Stimulated activated naive CD4-positive, alpha-beta T cell (primary cell): Measurements from ENCODE around the gene CPNE4.

ENCODE experiments used
- DNase-seq, 6 experiments: peaks; one replicate each; lab custom pipeline; 2025; lab: John Stamatoyannopoulos, UW

Gene CPNE4

DNA sequence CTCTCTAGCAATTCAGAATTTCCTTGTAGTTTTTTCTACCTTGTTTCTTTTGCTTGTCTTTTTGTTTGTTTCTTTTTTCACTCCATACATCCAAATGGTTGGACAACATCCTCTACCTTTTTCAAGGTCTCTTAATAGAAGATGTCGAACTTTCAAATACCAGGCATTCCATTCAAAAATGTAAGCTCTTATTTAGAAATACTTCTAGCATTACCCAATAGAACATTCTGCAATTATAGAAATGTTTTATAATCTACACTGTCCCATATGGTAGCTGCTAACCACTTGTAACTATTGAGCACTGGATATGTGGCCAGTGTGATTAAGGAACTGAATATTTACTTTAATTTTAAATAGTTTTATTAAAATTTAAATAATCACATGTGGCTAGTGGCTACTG, 335.8 kb downstream of the CPNE4 start:
- no peak for DNase-seq

DNA sequence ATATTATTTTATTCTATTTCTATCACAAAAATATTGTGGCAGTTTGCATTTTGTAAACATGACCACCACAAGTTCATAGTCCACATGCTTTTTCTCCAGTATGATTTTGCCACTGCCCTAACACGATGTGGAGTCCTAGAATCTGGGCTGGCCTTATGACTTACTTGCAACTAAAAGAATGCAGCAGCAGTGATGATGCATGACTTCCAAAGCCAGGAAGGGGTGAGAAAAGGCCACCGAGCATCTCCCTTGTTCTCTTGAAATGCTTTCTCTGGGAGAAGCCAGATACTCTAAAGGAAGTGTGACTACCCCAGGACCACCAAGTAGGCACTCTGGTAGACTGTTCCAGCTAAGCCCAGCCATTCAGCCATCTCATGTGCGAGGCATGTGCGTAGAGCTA, 340.4 kb downstream of the CPNE4 start:
- no peak for DNase-seq

- DNase-seq = no peak
These were observed 342.5 kb downstream of the CPNE4 start for GRCh38 chr3:131692356-131692755.

DNA sequence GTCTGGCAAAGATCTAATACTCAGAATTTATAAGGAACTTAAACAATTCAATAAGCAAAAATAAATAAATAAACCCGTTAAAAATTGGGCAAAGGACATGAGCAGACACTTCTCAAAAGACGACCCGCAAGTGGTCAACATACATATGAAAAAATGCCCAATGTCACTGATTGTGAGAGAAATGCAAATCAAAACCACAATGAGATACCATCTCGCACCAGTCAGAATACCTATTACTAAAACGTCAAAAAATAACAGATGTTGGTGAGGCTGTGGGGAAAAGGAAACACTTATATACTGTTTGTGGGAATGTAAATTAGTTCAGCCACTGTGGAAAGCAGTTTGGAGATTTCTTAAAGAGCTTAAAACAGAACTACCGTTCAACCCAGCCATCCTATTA, 344.0 kb downstream of the CPNE4 start:
- DNase-seq = no peak

DNA sequence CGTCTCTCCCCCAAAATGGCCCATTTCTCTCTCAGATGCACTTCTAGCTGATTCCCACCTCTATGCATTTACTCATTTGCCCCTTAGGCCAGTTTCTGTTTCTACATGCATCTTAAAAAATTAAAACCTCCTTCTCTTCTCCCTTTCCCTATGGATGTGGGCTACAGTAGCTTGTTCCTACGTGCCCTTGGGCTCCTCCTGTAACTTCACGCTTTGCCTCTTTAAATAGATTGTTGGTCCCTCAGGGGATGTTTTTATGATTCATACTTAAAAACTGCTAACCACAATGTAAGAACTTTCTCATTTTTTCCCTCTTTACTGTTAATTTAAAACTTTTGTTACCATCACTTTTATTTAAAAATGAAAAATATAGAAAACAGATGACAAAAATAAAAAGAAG, 346.4 kb downstream of the CPNE4 start:
- no peak for DNase-seq

DNA sequence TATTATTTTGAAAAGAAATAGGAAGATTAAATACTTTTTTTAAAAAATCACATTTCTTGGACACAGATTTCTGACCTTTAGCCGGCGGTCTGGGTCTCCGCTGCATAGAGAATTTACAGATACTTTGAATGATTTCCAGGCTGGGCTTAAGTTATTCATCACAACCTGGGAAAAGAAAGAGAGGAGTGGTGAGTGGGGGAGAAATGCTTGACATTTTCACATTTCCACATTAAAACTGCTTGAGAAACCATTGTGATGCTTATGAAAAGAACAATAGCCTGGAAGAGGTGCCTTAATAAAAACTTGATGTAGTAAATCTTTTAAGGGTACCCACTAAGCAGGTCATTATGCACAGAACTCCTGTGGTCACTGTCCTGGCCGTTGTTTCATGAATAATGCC, 365.2 kb downstream of the CPNE4 start:
- no peak for DNase-seq

- no peak for DNase-seq
These were observed 376.0 kb downstream of the CPNE4 start for GRCh38 chr3:131658771-131659170.

DNA sequence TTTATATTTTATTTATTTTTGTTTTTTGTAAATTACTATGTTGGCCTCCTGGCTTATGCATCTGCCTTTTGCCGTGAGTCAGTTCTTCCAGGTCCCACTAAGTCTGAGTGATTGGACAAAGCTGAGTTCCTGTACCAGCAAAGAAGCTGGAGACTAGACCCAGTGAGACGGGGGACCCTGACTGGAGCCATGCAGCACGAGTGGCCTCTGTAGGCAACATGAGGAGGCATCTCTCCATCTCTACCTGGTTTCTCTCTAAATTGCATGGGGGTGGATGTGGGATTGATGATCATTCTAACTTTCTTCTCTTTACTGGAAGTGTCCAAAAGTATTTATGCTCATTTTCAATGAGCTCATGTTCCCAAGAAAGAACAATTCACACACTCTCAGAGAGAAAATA, 376.7 kb downstream of the CPNE4 start:
- DNase-seq = no peak

- DNase-seq = no peak
These were observed 379.6 kb downstream of the CPNE4 start for GRCh38 chr3:131655070-131655690.

GRCh38 chr3:131645638-131646037, 389.2 kb downstream of the CPNE4 start:
- DNase-seq = no peak

DNA sequence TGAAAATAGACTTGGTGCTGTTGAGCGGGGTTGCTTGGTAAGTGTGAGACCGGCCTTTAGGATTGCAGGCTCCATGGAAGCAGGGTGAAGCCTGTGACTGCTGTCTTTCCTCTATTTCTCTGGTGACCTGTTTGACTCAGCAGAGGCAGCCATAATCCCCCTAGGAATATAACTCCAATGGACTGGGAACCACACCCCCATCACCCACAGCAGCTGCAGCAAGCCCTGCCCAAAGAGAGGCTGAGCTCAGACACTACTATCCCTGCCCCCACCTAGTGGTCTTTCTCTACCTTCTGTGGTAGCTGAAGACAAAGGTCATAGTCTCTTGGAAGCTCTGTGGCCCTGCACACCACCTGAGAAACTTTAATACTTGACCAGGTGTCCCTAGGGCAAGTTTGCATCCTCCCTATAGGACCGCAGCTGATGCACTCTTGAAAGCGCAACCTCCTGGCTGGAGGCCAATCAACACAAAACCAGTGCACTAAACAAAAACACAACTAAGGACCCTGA, 398.5 kb downstream of the CPNE4 start:
- DNase-seq = no peak

DNA sequence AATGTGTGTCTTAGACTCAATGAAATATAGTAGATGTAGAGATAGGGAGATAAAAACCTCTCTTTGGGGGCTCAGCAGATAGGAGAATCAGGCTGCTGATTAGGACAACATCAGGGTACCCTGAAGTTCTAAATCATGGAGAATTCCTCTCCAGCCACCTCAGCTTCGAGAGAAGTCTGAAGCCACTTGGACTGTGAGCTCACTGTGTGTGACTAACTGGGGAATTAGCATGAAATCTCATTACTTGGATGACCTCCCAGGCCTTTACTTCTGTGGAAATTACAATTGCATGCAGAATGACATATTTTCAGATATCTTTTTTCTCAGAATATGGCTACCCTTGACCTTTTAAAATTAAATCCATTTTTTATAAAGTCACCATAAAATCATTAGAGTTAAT, 404.0 kb downstream of the CPNE4 start:
- no peak for DNase-seq

DNA sequence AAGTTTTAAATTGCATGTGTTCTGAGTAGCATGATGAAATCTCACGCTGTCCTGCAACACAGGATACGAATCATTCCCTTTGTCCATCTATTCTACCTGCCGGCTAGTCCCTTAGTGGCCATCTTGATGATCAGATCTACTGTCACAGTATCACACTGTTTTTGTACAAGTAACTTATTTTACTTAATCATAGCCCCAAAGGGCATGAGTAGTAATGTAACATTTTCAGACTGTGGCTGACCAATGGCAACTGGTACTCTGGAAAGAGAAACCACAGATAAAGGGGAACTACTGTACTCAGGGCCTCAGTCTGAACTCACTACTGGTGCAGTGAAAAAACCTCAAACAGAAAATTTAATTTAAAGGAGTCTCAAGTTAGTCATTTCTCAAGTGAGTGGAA, 404.7 kb downstream of the CPNE4 start:
- DNase-seq = no peak

DNA sequence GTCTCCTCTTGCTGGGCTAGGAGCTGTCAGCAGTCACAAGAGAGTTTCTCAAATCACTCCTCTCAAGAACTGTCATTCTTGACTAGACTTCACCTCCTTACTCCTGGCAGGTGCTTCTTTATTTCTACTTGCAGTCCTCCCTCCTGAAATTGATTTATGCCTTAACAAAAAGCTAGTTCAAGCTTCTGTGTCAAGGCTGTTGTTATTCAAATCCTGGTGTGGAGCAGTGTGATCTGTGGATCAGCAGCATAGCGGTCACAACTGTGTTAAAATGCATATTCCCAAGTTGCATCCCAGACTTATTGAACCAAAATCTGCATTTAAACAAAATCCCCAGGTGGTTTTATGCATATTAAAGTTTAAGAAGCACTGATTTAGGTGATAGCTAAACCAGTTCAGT, 411.4 kb downstream of the CPNE4 start:
- no peak for DNase-seq

DNA sequence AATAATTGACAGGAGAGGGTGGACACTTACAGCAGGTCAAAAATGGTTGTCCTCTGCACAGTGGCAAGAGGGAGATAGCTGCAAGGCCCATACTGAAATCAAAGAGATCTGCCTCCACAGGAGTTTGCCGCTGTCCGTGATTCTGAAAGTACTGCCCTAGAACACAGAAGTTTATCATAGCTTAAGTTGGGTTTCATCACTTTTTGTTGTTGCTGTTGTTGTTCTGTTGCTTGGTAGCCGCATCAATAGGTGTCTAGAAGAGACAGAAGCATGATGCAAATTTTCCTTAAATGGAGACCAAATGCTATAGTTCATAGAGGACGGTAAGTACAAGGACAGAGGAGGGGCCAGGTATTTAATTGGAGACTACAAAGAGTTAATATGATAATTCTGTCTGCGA, 412.1 kb downstream of the CPNE4 start:
- no peak for DNase-seq

DNA sequence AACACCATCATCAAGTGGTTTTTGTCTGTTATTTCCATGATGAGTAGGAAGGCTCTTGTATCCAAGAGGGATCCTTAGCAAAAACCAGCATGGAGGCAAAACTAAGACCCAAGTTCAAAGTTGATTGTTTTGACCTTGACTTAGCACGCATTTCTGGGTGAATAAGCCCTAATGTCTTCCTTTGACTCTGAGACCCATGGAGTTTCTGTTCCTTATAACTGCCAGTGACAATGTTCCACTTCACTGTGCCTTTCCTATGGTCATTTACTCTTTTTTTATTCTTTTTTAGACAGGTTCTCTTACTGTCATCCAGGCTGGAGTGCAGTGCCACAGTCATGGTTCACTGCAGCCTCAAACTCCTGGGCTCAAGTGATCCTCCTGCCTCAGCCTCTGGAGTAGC, 413.8 kb downstream of the CPNE4 start:
- no peak for DNase-seq

GRCh38 chr3:131619821-131620220, 415.0 kb downstream of the CPNE4 start:
- DNase-seq = no peak

DNA sequence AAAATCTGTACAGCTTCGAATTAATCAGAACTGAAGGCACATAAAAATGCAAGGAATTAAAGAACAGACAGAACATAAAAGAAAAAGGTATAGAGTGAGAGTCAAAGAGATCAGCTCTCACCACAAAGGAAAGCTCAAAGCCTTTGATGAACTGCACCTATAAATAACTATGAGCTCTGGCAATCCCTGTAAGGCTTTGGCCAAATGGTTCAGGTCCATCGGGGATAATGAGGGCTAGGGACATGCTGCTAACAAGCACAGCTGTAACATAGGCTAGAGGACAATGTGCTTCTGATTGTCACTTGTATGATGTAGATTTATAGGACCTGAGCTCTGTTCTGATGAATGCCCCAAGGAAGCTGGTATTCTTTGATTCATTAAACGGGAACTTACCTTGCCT, 418.1 kb downstream of the CPNE4 start:
- no peak for DNase-seq

- DNase-seq = no peak
These were observed 422.1 kb downstream of the CPNE4 start for GRCh38 chr3:131612745-131613144.

DNA sequence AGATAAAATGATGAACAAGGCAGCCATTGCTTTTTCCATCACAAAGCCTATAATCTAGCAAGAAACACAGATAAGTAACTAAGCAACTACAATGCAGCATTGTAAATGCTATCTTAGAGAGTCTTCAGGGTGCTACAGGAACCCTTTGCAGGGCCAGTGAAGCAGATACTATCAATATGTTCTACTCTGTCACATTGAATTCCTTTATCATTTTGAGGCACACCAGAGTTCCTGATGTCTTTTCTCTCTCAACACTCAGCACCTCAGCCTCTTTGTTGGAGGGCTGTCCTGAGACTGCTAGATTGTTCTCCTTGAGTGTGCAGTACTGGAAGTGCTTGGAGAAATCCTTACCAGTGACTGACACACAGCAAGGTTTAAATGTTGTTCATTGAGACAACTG, 424.6 kb downstream of the CPNE4 start:
- no peak for DNase-seq

GRCh38 chr3:131608741-131609140, 426.1 kb downstream of the CPNE4 start:
- DNase-seq = no peak

GRCh38 chr3:131608296-131608695, 426.5 kb downstream of the CPNE4 start:
- no peak for DNase-seq

DNA sequence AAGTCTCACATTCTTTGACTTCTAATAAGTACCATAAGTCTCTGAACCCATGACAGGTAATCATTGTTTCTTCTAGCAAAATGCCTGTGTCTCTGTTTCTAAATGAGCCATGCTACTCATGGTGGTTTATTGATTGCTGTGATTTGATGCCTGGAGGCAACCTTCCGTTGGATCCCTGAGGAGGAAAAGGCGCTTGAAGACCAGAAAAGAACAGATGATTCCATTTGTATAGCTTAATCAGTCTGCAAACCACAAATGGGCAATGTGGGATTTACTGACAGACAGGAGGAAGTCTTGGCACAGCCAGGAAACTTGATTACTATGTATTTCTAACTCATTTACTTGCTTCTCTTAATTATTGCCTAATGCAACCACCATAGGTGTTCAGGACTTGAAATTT, 428.9 kb downstream of the CPNE4 start:
- no peak for DNase-seq

- DNase-seq = no peak
These were observed 432.6 kb downstream of the CPNE4 start for GRCh38 chr3:131602011-131602779.
